Measurements from ENCODE around the gene LRRC61. TPM values are rescaled to one million over a fixed set of nuclear protein-coding genes. Genes with fewer than 3 reads are reported as not detected.

The LRRC61 gene
- total and polyA plus RNA-seq, 2 of the 13 experiments (the other 11 are each of a cell fraction or from before 2014, with no cell fraction given): 33.0 to 34.8 TPM

DNA sequence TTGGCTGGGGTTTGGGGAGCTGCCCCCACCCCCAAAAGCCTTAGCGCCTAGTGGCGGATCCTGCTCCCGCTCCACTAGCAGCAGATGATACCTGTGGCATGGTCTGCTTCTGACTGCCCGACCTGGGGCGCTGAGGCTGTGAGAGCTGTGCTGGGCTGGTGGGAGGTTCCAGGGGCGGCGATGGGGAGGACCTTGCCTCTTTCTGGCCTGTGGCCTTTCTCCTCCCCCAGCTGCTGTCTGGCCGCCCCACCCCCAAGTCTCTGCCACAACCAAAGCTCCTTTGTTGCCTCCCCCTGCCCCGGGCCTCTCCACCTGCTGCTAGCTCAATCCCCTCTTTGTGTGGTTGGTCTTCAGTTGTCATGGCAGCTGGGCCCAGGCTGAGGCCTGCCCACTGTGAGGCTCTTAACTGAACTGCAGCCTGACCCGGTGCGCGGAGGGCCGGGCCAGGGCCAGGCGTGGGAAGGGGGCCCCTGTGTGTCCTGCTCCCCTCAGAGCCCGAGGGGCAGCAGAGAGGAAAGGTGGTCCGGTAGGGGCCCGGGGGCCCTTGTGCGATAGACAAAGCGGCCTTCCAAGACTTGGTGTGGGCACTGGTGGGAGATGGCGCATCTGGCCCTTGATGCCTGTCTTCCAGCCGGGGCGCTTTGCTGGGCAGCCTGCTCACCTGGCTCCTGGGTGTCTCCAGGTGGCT is 60.7 kb downstream of the LRRC61 start (continued):
- no peak for TF ChIP-seq SP1 (IDR thresholded peaks at IDR 0.05)
- TF ChIP-seq SP1 (CRISPR knock-in tag; IDR thresholded peaks at IDR 0.05): peak; percentile 58
- peak; percentile 36; the same call in 1 of the 2 replicates for TF ChIP-seq BHLHE40 (IDR thresholded peaks at IDR 0.05; ENCODE audit: low read length)
- TF ChIP-seq, protein P1, sequence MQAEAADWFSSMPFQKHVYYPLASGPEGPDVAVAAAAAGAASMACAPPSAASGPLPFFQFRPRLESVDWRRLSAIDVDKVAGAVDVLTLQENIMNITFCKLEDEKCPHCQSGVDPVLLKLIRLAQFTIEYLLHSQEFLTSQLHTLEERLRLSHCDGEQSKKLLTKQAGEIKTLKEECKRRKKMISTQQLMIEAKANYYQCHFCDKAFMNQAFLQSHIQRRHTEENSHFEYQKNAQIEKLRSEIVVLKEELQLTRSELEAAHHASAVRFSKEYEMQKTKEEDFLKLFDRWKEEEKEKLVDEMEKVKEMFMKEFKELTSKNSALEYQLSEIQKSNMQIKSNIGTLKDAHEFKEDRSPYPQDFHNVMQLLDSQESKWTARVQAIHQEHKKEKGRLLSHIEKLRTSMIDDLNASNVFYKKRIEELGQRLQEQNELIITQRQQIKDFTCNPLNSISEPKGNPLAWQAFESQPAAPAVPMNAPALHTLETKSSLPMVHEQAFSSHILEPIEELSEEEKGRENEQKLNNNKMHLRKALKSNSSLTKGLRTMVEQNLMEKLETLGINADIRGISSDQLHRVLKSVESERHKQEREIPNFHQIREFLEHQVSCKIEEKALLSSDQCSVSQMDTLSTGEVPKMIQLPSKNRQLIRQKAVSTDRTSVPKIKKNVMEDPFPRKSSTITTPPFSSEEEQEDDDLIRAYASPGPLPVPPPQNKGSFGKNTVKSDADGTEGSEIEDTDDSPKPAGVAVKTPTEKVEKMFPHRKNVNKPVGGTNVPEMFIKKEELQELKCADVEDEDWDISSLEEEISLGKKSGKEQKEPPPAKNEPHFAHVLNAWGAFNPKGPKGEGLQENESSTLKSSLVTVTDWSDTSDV (CRISPR knock-in tag; IDR thresholded peaks at IDR 0.05): no peak
- TF ChIP-seq KDM2A (CRISPR knock-in tag; IDR thresholded peaks at IDR 0.05; ENCODE audit: borderline replicate concordance, low read depth): peak; percentile 63; the same call in 1 of the 2 replicates
- peak; percentile 58 for TF ChIP-seq ASH2L (IDR thresholded peaks at IDR 0.05; ENCODE audit: insufficient read length, low read depth, low read length)
- TF ChIP-seq TOE1 (CRISPR knock-in tag; IDR thresholded peaks at IDR 0.05): no peak
- peak; percentile 86 for TF ChIP-seq GFI1 (CRISPR knock-in tag; IDR thresholded peaks at IDR 0.05; ENCODE audit: borderline replicate concordance)
- TF ChIP-seq, protein P2, sequence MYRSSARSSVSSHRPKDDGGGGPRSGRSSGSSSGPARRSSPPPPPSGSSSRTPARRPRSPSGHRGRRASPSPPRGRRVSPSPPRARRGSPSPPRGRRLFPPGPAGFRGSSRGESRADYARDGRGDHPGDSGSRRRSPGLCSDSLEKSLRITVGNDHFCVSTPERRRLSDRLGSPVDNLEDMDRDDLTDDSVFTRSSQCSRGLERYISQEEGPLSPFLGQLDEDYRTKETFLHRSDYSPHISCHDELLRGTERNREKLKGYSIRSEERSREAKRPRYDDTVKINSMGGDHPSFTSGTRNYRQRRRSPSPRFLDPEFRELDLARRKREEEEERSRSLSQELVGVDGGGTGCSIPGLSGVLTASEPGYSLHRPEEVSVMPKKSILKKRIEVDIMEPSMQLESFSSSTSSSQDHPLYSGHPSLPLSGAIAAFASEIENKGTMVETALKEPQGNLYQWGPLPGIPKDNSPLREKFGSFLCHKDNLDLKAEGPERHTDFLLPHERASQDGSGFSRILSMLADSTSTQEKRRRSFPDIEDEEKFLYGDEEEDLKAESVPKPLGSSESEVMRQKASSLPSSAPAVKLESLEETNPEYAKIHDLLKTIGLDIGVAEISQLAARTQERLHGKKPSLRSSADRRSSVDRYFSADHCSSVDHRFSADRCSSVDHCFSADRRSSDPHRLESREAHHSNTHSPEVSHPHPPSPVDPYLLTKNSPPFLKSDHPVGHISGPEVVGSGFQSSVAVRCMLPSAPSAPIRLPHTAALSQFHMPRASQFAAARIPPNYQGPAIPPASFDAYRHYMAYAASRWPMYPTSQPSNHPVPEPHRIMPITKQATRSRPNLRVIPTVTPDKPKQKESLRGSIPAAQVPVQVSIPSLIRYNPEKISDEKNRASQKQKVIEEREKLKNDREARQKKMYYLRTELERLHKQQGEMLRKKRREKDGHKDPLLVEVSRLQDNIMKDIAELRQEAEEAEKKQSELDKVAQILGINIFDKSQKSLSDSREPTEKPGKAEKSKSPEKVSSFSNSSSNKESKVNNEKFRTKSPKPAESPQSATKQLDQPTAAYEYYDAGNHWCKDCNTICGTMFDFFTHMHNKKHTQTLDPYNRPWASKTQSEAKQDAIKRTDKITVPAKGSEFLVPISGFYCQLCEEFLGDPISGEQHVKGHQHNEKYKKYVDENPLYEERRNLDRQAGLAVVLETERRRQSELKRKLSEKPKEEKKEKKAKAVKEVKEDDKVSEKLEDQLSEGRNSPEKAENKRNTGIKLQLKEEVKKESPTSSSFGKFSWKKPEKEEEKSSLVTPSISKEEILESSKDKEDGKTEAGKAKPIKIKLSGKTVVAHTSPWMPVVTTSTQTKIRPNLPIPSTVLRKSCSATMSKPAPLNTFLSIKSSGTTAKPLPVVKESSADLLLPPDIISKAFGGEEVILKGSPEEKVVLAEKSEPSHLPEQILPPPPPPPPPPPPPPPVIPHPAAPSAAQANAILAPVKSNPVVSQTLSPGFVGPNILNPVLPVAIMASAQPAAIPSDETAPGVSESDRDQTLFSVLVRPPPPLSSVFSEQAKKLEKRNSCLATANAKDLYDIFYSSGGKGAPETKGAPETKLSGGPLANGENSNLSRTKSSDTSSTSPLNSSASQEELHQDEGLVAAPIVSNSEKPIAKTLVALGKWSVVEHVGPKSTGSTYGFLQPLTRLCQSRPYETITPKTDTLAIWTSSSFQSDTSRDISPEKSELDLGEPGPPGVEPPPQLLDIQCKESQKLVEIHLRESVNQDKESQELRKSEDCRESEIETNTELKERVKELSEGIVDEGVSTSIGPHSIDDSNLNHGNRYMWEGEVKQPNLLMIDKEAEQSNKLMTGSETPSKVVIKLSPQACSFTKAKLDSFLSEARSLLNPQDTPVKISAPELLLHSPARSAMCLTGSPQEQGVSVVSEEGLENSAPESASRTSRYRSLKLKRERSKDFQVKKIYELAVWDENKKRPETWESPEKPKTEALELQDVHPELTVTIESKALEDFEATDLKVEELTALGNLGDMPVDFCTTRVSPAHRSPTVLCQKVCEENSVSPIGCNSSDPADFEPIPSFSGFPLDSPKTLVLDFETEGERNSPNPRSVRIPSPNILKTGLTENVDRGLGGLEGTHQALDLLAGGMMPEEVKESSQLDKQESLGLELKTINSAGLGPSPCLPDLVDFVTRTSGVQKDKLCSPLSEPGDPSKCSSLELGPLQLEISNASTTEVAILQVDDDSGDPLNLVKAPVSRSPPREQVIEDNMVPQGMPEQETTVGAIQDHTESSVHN (CRISPR knock-in tag; IDR thresholded peaks at IDR 0.05): no peak
- 0 out of 2 replicates have a peak, but pooled peaks have one; percentile 64 for TF ChIP-seq ZNF678 (CRISPR knock-in tag; IDR thresholded peaks at IDR 0.05)
- TF ChIP-seq ZNF674 (CRISPR knock-in tag; IDR thresholded peaks at IDR 0.05; ENCODE audit: low read depth): 0 out of 2 replicates have a peak, but pooled peaks have one; percentile 65
- TF ChIP-seq ETV5 (CRISPR knock-in tag; IDR thresholded peaks at IDR 0.05; ENCODE audit: borderline replicate concordance): no peak
- 0 out of 2 replicates have a peak, but pooled peaks have one; percentile 40 for TF ChIP-seq ZNF589 (CRISPR knock-in tag; conservative IDR thresholded peaks at IDR 0.05)
- 0 out of 2 replicates have a peak, but pooled peaks have one; percentile 22 for TF ChIP-seq ZNF451 (CRISPR knock-in tag; IDR thresholded peaks at IDR 0.05)
- peak; percentile 38; the same call in 1 of the 2 replicates for TF ChIP-seq HOXD1 (CRISPR knock-in tag; IDR thresholded peaks at IDR 0.05)
- no peak for TF ChIP-seq SETDB1 (CRISPR knock-in tag; IDR thresholded peaks at IDR 0.05; ENCODE audit: borderline replicate concordance)
- TF ChIP-seq MED1 (CRISPR knock-in tag; IDR thresholded peaks at IDR 0.05): peak; percentile 84
- no peak for TF ChIP-seq MAFF (IDR thresholded peaks at IDR 0.05; ENCODE audit: low read depth, low read length)
- no peak for TF ChIP-seq BORCS8-MEF2B (CRISPR knock-in tag; IDR thresholded peaks at IDR 0.05)
- TF ChIP-seq KMT2B (CRISPR knock-in tag; IDR thresholded peaks at IDR 0.05): no peak

All from HepG2 (cell line).